Naive thymus-derived CD4-positive, alpha-beta T cell (primary cell): ENCODE data around the gene ADNP2. TPM values are rescaled to one million over a fixed set of nuclear protein-coding genes. Genes with fewer than 3 reads are reported as not detected.

Source experiments
- ATAC-seq: fragments of 150-1000 bp; cut with Tn5 transposase; 2 replicates; pipeline ENCODE4 v1.10.0; 2021; ENCODE audit warnings: mild to moderate bottlenecking, moderate library complexity
- CTCF ChIA-PET: fragments of 350-600 bp; sonication (Branson Sonifier 250); formaldehyde crosslinking; loops from one replicate; lab custom pipeline; 2021; ENCODE audit warnings: antibody characterized with exemption; lab: Charles Lee
- POLR2A ChIA-PET: fragments of 350-600 bp; sonication (Branson Sonifier 250); formaldehyde crosslinking; loops from one replicate; lab custom pipeline; 2021; ENCODE audit warnings: antibody characterized with exemption, inconsistent platforms; lab: Charles Lee
- DNase-seq, 9 donors: peaks; one replicate each; pipeline versions ENCODE4 v3.0.0 to v3.0.0-alpha.2; 2020 to 2022; ENCODE audit warnings: mixed read lengths in 1 of 9
- H3K27ac ChIP-seq: one replicate; pipeline ENCODE4 v1.7.0; 2013; ENCODE audit warnings: mild to moderate bottlenecking, low read depth, low read length, moderate library complexity
- H3K27me3 ChIP-seq, 2 donors: one replicate each; pipeline ENCODE4 v1.7.0; 2013; ENCODE audit warnings: low read length in 2 of 2, mild to moderate bottlenecking in 2 of 2, moderate library complexity in 2 of 2; ENCODE audit not compliant: control insufficient read depth in 2 of 2, insufficient read depth in 2 of 2
- H3K36me3 ChIP-seq, 3 experiments: 1 replicate in 2 of 3; 2 replicates in 1 of 3; pipeline ENCODE4 v1.7.0; 2013; ENCODE audit warnings: low read length in 3 of 3, mild to moderate bottlenecking in 3 of 3, moderate library complexity in 1 of 3; ENCODE audit not compliant: insufficient read depth in 3 of 3, control insufficient read depth in 2 of 3
- H3K4me1 ChIP-seq, 2 donors: one replicate each; pipeline ENCODE4 v1.7.0; 2013; ENCODE audit warnings: low read length in 2 of 2, mild to moderate bottlenecking in 2 of 2, moderate library complexity in 1 of 2; ENCODE audit not compliant: control insufficient read depth in 2 of 2, insufficient read depth in 2 of 2
- H3K4me3 ChIP-seq: 2 replicates; pipeline ENCODE4 v1.7.0; 2013; ENCODE audit warnings: mild to moderate bottlenecking, low read length
- H3K9me3 ChIP-seq, 3 experiments: 1 replicate in 2 of 3; 2 replicates in 1 of 3; pipeline ENCODE4 v1.7.0; 2013; ENCODE audit warnings: low read length in 3 of 3; ENCODE audit not compliant: control insufficient read depth in 2 of 3
- H3K27ac Mint-ChIP-seq, 9 donors: one replicate each; pipeline ENCODE4 v1.8.0; 2020 to 2022; ENCODE audit warnings: mixed read lengths in 9 of 9, mild to moderate bottlenecking in 8 of 9, moderate library complexity in 5 of 9, inconsistent platforms in 2 of 9
- H3K27me3 Mint-ChIP-seq, 5 donors: one replicate each; pipeline ENCODE4 v1.8.0; 2021 to 2022; ENCODE audit warnings: mixed read lengths in 5 of 5, mild to moderate bottlenecking in 1 of 5
- H3K36me3 Mint-ChIP-seq, 5 donors: one replicate each; pipeline ENCODE4 v1.8.0; 2020 to 2022; ENCODE audit warnings: mixed read lengths in 5 of 5, mild to moderate bottlenecking in 3 of 5, inconsistent platforms in 1 of 5
- H3K4me1 Mint-ChIP-seq, 7 donors: one replicate each; pipeline ENCODE4 v1.8.0; 2020 to 2022; ENCODE audit warnings: mixed read lengths in 7 of 7, mild to moderate bottlenecking in 3 of 7, inconsistent platforms in 1 of 7
- H3K4me3 Mint-ChIP-seq, 10 donors: one replicate each; pipeline ENCODE4 v1.8.0; 2020 to 2022; ENCODE audit warnings: mild to moderate bottlenecking in 10 of 10, mixed read lengths in 10 of 10, moderate library complexity in 6 of 10, inconsistent platforms in 2 of 10
- H3K9me3 Mint-ChIP-seq, 11 donors: one replicate each; pipeline ENCODE4 v1.8.0; 2020 to 2022; ENCODE audit warnings: mixed read lengths in 11 of 11, mild to moderate bottlenecking in 4 of 11, inconsistent platforms in 1 of 11, moderate library complexity in 1 of 11
- intact Hi-C, 2 donors: fragments of 100-400 bp; cut with micrococcal nuclease; formaldehyde crosslinking; loops; one replicate each; pipeline ENCODE4 v1.15.1; 2023
- polyA plus RNA-seq, 2 donors: library from polyadenylated mRNA; unstranded; fragments of 300-500 nt; fragmentation: Illumina TruSeq; gene quantifications; one replicate each; pipeline ENCODE4 v1.2.3, GENCODE V29; 2021
- total RNA-seq, 6 experiments: library from RNA in 5 of 6; stranded (reverse) in 5 of 6; gene quantifications; 1 replicate in 5 of 6; 2 replicates in 1 of 6; pipeline ENCODE4 v1.2.3 and lab custom pipeline; 2021 to 2026

ADNP2 gene
- total and polyA plus RNA-seq, 7 experiments from 2014 or later = 10.3 to 41.4 (median 22.1) TPM

- intact Hi-C loops = loop anchor here (1.0 to 10.0 kb wide), 3 partner anchors 49 to 783 kb away; partner anchors contain the start of gene ADNP2 (in 1 of the 2)
- H3K27ac ChIP-seq = no peak overlapping the region
- DNase-seq = peak in 8 of 9 donors; percentile 39 to 68 (median 54)
- H3K36me3 ChIP-seq = no peaks in the 10 kb centered on the region
- ChIA-PET POLR2A (interaction anchor here (0.6 kb wide), 1 partner anchor 303 kb away, joined by 3 read pairs; no protein-coding TSS in a partner anchor), CTCF (interaction anchor here (1.1 to 1.7 kb wide), 3 partner anchors 10 to 99 kb away, joined by 3 to 5 read pairs (median 5); no protein-coding TSS in a partner anchor)
- Mint-ChIP-seq H3K4me3 (no peak overlapping the region), H3K9me3 (peaks cover 0 to 1% (median 0%) of the 10 kb centered on the region in 11 donors), H3K27ac (no peak overlapping the region), H3K4me1 (peaks cover 0 to 4% (median 0%) of the 10 kb centered on the region in 7 donors), H3K36me3 (peaks cover 0 to 7% (median 0%) of the 10 kb centered on the region in 5 donors), H3K27me3 (peaks cover 0 to 31% (median 18%) of the 10 kb centered on the region in 5 donors)
- H3K27me3 ChIP-seq = no peaks in the 10 kb centered on the region
- no peak overlapping the region for H3K4me3 ChIP-seq
- ATAC-seq = peak; percentile 75
- H3K4me1 ChIP-seq = no peaks in the 10 kb centered on the region
- no peaks in the 10 kb centered on the region for H3K9me3 ChIP-seq
These were observed 48.8 kb downstream of the ADNP2 start for GRCh38 chr18:80157708-80158343.

DNA sequence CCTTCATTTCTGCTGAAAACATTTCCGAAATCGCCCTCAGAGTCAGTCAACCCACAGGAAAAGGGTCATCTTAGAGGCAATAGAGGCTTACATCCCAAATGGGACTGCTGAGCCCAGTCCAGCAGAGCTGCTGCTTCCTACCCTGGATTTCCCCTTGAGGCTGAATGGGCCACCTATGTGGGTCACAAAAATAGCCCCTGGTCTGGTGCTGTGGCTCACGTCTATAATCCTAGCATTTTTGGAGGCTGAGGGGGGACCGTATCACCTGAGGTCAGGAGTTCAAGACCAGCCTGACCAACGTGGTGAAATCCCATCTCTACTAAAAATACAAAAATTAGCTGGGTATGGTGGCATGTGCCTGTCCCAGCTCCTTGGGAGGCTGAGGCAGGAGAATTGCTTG, 49.3 kb downstream of the ADNP2 start:
- H3K4me3 Mint-ChIP-seq = no peak overlapping the region
- no peaks in the 10 kb centered on the region for H3K4me1 ChIP-seq
- H3K27ac ChIP-seq = no peak overlapping the region
- H3K27me3 ChIP-seq = no peaks in the 10 kb centered on the region
- H3K4me3 ChIP-seq = no peak overlapping the region
- no peak overlapping the region for H3K27ac Mint-ChIP-seq
- no peaks in the 10 kb centered on the region for H3K9me3 ChIP-seq
- CTCF ChIA-PET = interaction anchor here (1.1 to 1.7 kb wide), 3 partner anchors 10 to 99 kb away, joined by 3 to 5 read pairs (median 5); no protein-coding TSS in a partner anchor
- intact Hi-C loops = loop anchor here in 1 of 2 donors (2.0 to 10.0 kb wide), 2 partner anchors 50 to 784 kb away; partner anchors contain the start of gene ADNP2
- no peak for ATAC-seq
- peaks cover 0 to 4% (median 0%) of the 10 kb centered on the region in 7 donors for H3K4me1 Mint-ChIP-seq
- H3K9me3 Mint-ChIP-seq = peaks cover 0 to 3% (median 0%) of the 10 kb centered on the region in 11 donors
- H3K36me3 ChIP-seq = no peaks in the 10 kb centered on the region
- POLR2A ChIA-PET = no interaction called here
- H3K27me3 Mint-ChIP-seq = peaks cover 0 to 34% (median 20%) of the 10 kb centered on the region in 5 donors
- DNase-seq = no peak
- peaks cover 0 to 7% (median 0%) of the 10 kb centered on the region in 5 donors for H3K36me3 Mint-ChIP-seq

- Mint-ChIP-seq H3K4me3 (peak overlapping the region in 8 of 10 donors; percentile 14 to 59 (median 50)), H3K4me1 (peaks cover 0 to 4% (median 0%) of the 10 kb centered on the region in 7 donors), H3K36me3 (peaks cover 0 to 6% (median 0%) of the 10 kb centered on the region in 5 donors), H3K27me3 (peaks cover 0 to 42% (median 20%) of the 10 kb centered on the region in 5 donors), H3K9me3 (peaks cover 0 to 15% (median 9%) of the 10 kb centered on the region in 11 donors), H3K27ac (no peak overlapping the region)
- no peak overlapping the region for H3K27ac ChIP-seq
- DNase-seq = peak in 4 of 9 donors; percentile 36 to 60 (median 39)
- intact Hi-C loops = loop anchor here in 1 of 2 donors (2.0 to 10.0 kb wide), 2 partner anchors 51 to 785 kb away; partner anchors contain the start of gene ADNP2
- no peaks in the 10 kb centered on the region for H3K4me1 ChIP-seq
- ChIA-PET POLR2A (no interaction called here), CTCF (no interaction called here)
- H3K36me3 ChIP-seq = no peaks in the 10 kb centered on the region
- peak; percentile 90 for ATAC-seq
- no peaks in the 10 kb centered on the region for H3K27me3 ChIP-seq
- H3K4me3 ChIP-seq = no peak overlapping the region
- H3K9me3 ChIP-seq = peaks cover 0 to 10% (median 0%) of the 10 kb centered on the region in 3 experiments
These were observed 50.9 kb downstream of the ADNP2 start for GRCh38 chr18:80159713-80160636.

DNA sequence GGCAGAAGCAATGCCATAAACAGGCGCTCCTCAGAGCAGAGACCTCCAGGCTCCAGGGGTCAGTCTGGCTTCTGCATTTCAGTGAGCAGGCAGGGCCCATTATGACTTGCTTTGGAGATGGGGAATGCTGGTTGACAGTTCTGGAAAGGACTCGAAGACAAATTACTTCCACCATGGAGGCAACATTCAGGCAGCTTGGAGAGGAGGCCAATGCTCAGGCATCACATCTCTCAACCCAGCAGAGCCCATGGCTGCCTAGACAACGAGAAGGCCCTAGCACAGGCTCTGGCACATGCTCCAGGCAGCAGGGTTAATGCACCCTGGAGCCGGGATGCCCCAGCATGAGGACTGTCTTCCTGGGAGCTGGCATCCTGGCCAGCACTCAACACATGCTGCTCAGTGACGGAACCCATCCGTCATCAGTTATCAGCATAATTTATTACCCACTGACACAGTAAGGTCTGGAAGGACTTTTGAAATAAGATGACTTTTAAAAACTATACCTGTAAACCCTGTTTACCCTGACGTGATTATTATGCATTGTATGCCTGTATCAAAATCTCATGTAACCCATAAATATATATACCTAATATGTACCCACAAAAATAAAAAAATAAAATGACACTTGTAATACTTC, 52.8 kb downstream of the ADNP2 start:
- ChIA-PET CTCF (no interaction called here), POLR2A (no interaction called here)
- Histone ChIP-seq H3K27ac (no peak overlapping the region), H3K36me3 (no peaks in the 10 kb centered on the region), H3K9me3 (peaks cover 0 to 10% (median 0%) of the 10 kb centered on the region in 3 experiments), H3K4me3 (no peak overlapping the region), H3K27me3 (no peaks in the 10 kb centered on the region), H3K4me1 (no peaks in the 10 kb centered on the region)
- DNase-seq = no peak
- H3K27me3 Mint-ChIP-seq = peaks cover 0 to 39% (median 20%) of the 10 kb centered on the region in 5 donors
- H3K4me1 Mint-ChIP-seq = peaks cover 0 to 4% (median 0%) of the 10 kb centered on the region in 7 donors
- H3K4me3 Mint-ChIP-seq = peak overlapping the region in 1 of 10 donors; percentile 29
- intact Hi-C loops = no loop called here
- H3K36me3 Mint-ChIP-seq = peaks cover 0 to 4% (median 0%) of the 10 kb centered on the region in 5 donors
- H3K9me3 Mint-ChIP-seq = peaks cover 0 to 33% (median 13%) of the 10 kb centered on the region in 11 donors
- H3K27ac Mint-ChIP-seq = no peak overlapping the region
- no peak for ATAC-seq

- ChIA-PET POLR2A (no interaction called here), CTCF (no interaction called here)
- Mint-ChIP-seq H3K27ac (no peak overlapping the region), H3K27me3 (peaks cover 0 to 43% (median 20%) of the 10 kb centered on the region in 5 donors), H3K4me1 (peaks cover 0 to 4% (median 0%) of the 10 kb centered on the region in 7 donors), H3K36me3 (peaks cover 0 to 4% (median 0%) of the 10 kb centered on the region in 5 donors), H3K9me3 (peaks cover 0 to 36% (median 14%) of the 10 kb centered on the region in 11 donors), H3K4me3 (no peak overlapping the region)
- no peak for ATAC-seq
- Histone ChIP-seq H3K27ac (no peak overlapping the region), H3K4me1 (no peaks in the 10 kb centered on the region), H3K9me3 (peaks cover 0 to 10% (median 0%) of the 10 kb centered on the region in 3 experiments), H3K27me3 (no peaks in the 10 kb centered on the region), H3K36me3 (no peaks in the 10 kb centered on the region), H3K4me3 (no peak overlapping the region)
- intact Hi-C loops = no loop called here
- no peak for DNase-seq
These were observed 54.1 kb downstream of the ADNP2 start for GRCh38 chr18:80163183-80163582.
